ENCODE results near the gene ILDR2.

DNA sequence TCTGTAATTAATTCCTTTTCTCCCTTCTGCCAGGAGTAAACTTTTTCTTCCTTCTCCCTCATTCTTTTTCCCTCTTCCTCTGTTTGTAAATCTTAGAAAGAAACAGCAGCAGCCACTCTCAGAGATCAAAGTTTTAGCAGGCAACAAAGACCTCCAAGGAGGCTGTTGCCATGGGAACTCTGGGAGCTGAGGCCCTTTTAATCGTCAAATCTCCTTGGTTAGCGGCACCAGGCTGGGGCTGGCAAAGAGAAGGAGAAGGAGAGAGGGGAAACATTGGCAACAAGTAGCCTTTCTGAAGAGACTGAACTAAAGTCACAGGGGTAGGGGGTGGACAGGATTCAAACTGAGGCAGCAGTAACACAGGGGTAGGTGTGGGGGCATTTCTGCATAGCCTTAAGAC is 25.2 kb downstream of the ILDR2 start:
- TF ChIP-seq, protein P1, sequence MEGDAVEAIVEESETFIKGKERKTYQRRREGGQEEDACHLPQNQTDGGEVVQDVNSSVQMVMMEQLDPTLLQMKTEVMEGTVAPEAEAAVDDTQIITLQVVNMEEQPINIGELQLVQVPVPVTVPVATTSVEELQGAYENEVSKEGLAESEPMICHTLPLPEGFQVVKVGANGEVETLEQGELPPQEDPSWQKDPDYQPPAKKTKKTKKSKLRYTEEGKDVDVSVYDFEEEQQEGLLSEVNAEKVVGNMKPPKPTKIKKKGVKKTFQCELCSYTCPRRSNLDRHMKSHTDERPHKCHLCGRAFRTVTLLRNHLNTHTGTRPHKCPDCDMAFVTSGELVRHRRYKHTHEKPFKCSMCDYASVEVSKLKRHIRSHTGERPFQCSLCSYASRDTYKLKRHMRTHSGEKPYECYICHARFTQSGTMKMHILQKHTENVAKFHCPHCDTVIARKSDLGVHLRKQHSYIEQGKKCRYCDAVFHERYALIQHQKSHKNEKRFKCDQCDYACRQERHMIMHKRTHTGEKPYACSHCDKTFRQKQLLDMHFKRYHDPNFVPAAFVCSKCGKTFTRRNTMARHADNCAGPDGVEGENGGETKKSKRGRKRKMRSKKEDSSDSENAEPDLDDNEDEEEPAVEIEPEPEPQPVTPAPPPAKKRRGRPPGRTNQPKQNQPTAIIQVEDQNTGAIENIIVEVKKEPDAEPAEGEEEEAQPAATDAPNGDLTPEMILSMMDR (IDR thresholded peaks at IDR 0.05): no peak
- TF ChIP-seq POLR2AphosphoS5 (IDR thresholded peaks at IDR 0.05): no peak
- TF ChIP-seq EP300 (IDR thresholded peaks at IDR 0.05; ENCODE audit: low read depth): no peak

Measured in transverse colon (tissue), 4 donors.